ENCODE data around the gene PGD. TPM values are rescaled to one million over a fixed set of nuclear protein-coding genes. Genes with fewer than 3 reads are reported as not detected.

The PGD gene
- total and polyA plus RNA-seq, 8 donors: 130 to 277 (median 157) TPM

- intact Hi-C loops (cut with DNase I): loop anchor here in 1 of 2 donors (10.0 kb wide), 1 partner anchor 65 kb away; no protein-coding TSS in a partner anchor
- peak; percentile 2 for ATAC-seq
Observed at GRCh38 chr1:10429868-10430215, 31.0 kb downstream of the PGD start.

GRCh38 chr1:10430216-10431069 lies 31.6 kb downstream of the PGD start, which contains the start of gene CENPS:
Gene CENPS (plus strand): TSS chr1:10430433. CDS start chr1:10430518, 85 bp downstream.
- H3K4me1 ChIP-seq: peaks cover 7 to 26% of the 10 kb centered on the region in 2 donors
- peak within 1 kb of the TSS; percentile 2 to 74 for H3K27ac ChIP-seq
- ATAC-seq (peak; percentile 95), DNase-seq (peak; percentile 94 to 97 (median 94))
- no peaks in the 10 kb centered on the region for H3K36me3 ChIP-seq
- H3K4me3 ChIP-seq: peak within 1 kb of the TSS; percentile 85 to 87
- no peaks in the 10 kb centered on the region for H3K27me3 ChIP-seq
- H3K9me3 ChIP-seq: no peaks in the 10 kb centered on the region
- TF ChIP-seq, protein P1, sequence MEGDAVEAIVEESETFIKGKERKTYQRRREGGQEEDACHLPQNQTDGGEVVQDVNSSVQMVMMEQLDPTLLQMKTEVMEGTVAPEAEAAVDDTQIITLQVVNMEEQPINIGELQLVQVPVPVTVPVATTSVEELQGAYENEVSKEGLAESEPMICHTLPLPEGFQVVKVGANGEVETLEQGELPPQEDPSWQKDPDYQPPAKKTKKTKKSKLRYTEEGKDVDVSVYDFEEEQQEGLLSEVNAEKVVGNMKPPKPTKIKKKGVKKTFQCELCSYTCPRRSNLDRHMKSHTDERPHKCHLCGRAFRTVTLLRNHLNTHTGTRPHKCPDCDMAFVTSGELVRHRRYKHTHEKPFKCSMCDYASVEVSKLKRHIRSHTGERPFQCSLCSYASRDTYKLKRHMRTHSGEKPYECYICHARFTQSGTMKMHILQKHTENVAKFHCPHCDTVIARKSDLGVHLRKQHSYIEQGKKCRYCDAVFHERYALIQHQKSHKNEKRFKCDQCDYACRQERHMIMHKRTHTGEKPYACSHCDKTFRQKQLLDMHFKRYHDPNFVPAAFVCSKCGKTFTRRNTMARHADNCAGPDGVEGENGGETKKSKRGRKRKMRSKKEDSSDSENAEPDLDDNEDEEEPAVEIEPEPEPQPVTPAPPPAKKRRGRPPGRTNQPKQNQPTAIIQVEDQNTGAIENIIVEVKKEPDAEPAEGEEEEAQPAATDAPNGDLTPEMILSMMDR (IDR thresholded peaks at IDR 0.05): peak; percentile 94 to 96
- intact Hi-C loops (cut with DNase I): loop anchor here in 1 of 2 donors (10.0 kb wide), 1 partner anchor 64 kb away; no protein-coding TSS in a partner anchor

More at GRCh38 chr1:10429868-10430215, 31.0 kb downstream of the PGD start:
- TF ChIP-seq, protein P1 (IDR thresholded peaks at IDR 0.05): no peak
- H3K27me3 ChIP-seq: no peaks in the 10 kb centered on the region
- H3K27ac ChIP-seq: peak overlapping the region; percentile 2 to 74
- H3K4me1 ChIP-seq: peaks cover 7 to 26% of the 10 kb centered on the region in 2 donors
- H3K9me3 ChIP-seq: no peaks in the 10 kb centered on the region
- peak in 1 of 4 donors; percentile 9 for DNase-seq
- peak overlapping the region; percentile 85 to 87 for H3K4me3 ChIP-seq
- H3K36me3 ChIP-seq: no peaks in the 10 kb centered on the region

DNA sequence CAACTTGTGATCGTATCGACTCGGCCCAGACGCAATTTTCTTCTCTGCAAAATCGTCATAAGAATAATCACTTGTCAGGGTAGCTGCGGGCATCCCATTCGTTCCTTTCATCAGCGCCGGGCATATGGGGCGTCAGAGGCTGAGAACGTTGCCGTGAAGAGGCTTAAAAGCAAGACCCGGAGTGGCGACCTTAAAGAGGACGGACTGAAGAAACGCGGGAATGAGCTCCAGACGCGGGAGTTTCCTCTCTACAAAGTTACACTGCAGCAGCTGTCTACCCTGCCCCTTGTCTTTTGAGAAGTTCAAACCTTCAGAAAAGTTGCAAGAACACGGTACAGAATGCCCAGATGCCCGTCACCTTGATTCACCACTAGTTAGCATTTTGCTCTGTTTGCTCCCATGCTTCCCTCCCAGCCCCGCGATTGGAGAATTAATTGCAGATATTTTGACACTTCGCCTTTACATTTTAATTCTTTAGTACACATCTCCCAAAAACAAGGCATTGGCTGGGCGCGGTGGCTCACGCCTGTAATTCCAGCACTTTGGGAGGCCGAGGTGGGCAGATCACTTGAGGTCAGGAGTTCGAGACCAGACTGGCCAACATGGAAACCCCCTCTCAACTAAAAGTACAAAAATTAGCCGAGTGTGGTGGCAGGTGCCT lies 32.3 kb downstream of the PGD start:
- no peaks in the 10 kb centered on the region for H3K9me3 ChIP-seq
- TF ChIP-seq, protein P1 (IDR thresholded peaks at IDR 0.05): no peak
- ATAC-seq (no peak), DNase-seq (no peak)
- H3K27me3 ChIP-seq: no peaks in the 10 kb centered on the region
- peak overlapping the region in 1 of 2 donors; percentile 74 for H3K27ac ChIP-seq
- intact Hi-C loops (cut with DNase I): loop anchor here in 1 of 2 donors (10.0 kb wide), 1 partner anchor 64 kb away; no protein-coding TSS in a partner anchor
- peaks cover 7 to 26% of the 10 kb centered on the region in 2 donors for H3K4me1 ChIP-seq
- H3K36me3 ChIP-seq: no peaks in the 10 kb centered on the region
- peak overlapping the region; percentile 85 to 87 for H3K4me3 ChIP-seq

- TF ChIP-seq, protein P1 (IDR thresholded peaks at IDR 0.05): no peak
- Histone ChIP-seq H3K4me1 (peaks cover 7 to 26% of the 10 kb centered on the region in 2 donors), H3K36me3 (no peaks in the 10 kb centered on the region), H3K9me3 (no peaks in the 10 kb centered on the region), H3K27ac (no peak overlapping the region), H3K27me3 (no peaks in the 10 kb centered on the region), H3K4me3 (no peak overlapping the region)
- DNase-seq (no peak), ATAC-seq (no peak)
- intact Hi-C loops (cut with DNase I): loop anchor here in 1 of 2 donors (10.0 kb wide), 1 partner anchor 62 kb away; no protein-coding TSS in a partner anchor
Observed at GRCh38 chr1:10432910-10433700, 34.2 kb downstream of the PGD start.
